ENCODE measurements around the gene TSHB. TPM values are rescaled to one million over a fixed set of nuclear protein-coding genes. Genes with fewer than 3 reads are reported as not detected.

Gene TSHB
- total RNA-seq, 1 experiment from 2014 or later, result not detected

Other genes starting within 250 kb of the TSHB start
- gene SIKE1, start 249.1 kb upstream of the TSHB start, total RNA-seq (2014; rRNA removed; shearing (Covaris generic)), result 107 and 116 TPM in 2 replicates
- not detected in 2 replicates for gene SYCP1, start 175.0 kb upstream of the TSHB start, total RNA-seq (2014; rRNA removed; shearing (Covaris generic))
- gene TSPAN2, start 59.7 kb downstream of the TSHB start, total RNA-seq (2014; rRNA removed; shearing (Covaris generic)), result 11.7 and 14.9 TPM in 2 replicates

Measured in Daoy (cell line).